Peyer's patch (tissue), 4 donors: Measurements from ENCODE around the gene ZSCAN5B. TPM values are rescaled to one million over a fixed set of nuclear protein-coding genes. Genes with fewer than 3 reads are reported as not detected.
"Not testable (repeated sequence)": the region's sequence is repeated elsewhere in the genome, so short reads cannot be mapped to it uniquely, and the experiment has no call there.

Experiments
- DNase-seq, 3 donors: peaks; one replicate each; pipeline ENCODE4 v3.0.0-alpha.2; 2017 to 2019
- H3K27ac ChIP-seq, 4 donors: fragments of 200-600 bp; sonication (generic); one replicate each; pipeline ENCODE4 v1.5.1; 2016 to 2019
- H3K27me3 ChIP-seq, 2 donors: fragments of 200-600 bp; sonication (generic); one replicate each; pipeline ENCODE4 v1.5.1; 2019
- H3K36me3 ChIP-seq, 3 donors: fragments of 200-600 bp; sonication (generic); one replicate each; pipeline ENCODE4 v1.5.1; 2016 to 2019
- H3K4me1 ChIP-seq, 4 donors: fragments of 200-600 bp; sonication (generic); one replicate each; pipeline ENCODE4 v1.5.1; 2016 to 2019
- H3K4me3 ChIP-seq, 4 donors: fragments of 200-600 bp; sonication (generic); 1 replicate in 3 of 4; 2 replicates in 1 of 4; pipeline ENCODE4 v1.5.1; 2016 to 2019; ENCODE audit warnings: mild to moderate bottlenecking in 1 of 4
- H3K9me3 ChIP-seq, 4 donors: fragments of 200-600 bp; sonication (generic); one replicate each; pipeline ENCODE4 v1.5.1; 2016 to 2019; ENCODE audit warnings: mild to moderate bottlenecking in 1 of 4
- CTCF ChIP-seq, 6 experiments: fragments of 450-650 bp in 4 of 6; fragments of 200-600 bp in 2 of 6; sonication (generic) in 1 of 6; IDR thresholded peaks; one replicate each; pipeline ENCODE4 v1.5.1; 2017 to 2019; ENCODE audit warnings: antibody characterized with exemption in 6 of 6, mild to moderate bottlenecking in 3 of 6, moderate library complexity in 1 of 6
- POLR2A ChIP-seq, 2 donors: fragments of 450-650 bp; IDR thresholded peaks; one replicate each; pipeline ENCODE4 v1.5.1; 2017; ENCODE audit warnings: antibody characterized with exemption in 2 of 2, mild to moderate bottlenecking in 2 of 2, moderate library complexity in 2 of 2
- total RNA-seq, 4 donors: library from RNA; depleted of rRNA; stranded (reverse); fragments of >200 nt; gene quantifications; one replicate each; pipeline ENCODE4 v1.1.0, GENCODE V29; 2016

ZSCAN5B gene
- not detected for total RNA-seq

- not testable (repeated sequence) for H3K27me3 ChIP-seq, H3K4me3 ChIP-seq, H3K36me3 ChIP-seq, H3K9me3 ChIP-seq, H3K27ac ChIP-seq, DNase-seq, H3K4me1 ChIP-seq
Observed at GRCh38 chr19:56197646-56198045, at the start of gene ZSCAN5B. ZSCAN5B (minus strand) TSS chr19:56197783; CDS start chr19:56193052, 4,731 bp downstream.

- not testable (repeated sequence) for H3K9me3 ChIP-seq, DNase-seq, H3K27ac ChIP-seq, H3K4me1 ChIP-seq, H3K4me3 ChIP-seq, H3K27me3 ChIP-seq, H3K36me3 ChIP-seq
Observed at GRCh38 chr19:56245764-56246163, 48.2 kb upstream of the ZSCAN5B start.

GRCh38 chr19:56245121-56245740 is 47.6 kb upstream of the ZSCAN5B start:
- TF ChIP-seq POLR2A (IDR thresholded peaks at IDR 0.05) (no peak), CTCF (IDR thresholded peaks at IDR 0.05) (no peak)

GRCh38 chr19:56223481-56223880 is 25.9 kb upstream of the ZSCAN5B start:
- Histone ChIP-seq H3K4me1 (no peaks in the 10 kb centered on the region), H3K27me3 (no peaks in the 10 kb centered on the region), H3K36me3 (no peaks in the 10 kb centered on the region), H3K9me3 (no peaks in the 10 kb centered on the region), H3K4me3 (no peak overlapping the region), H3K27ac (no peak overlapping the region)
- no peak for DNase-seq
- TF ChIP-seq CTCF (IDR thresholded peaks at IDR 0.05), result no peak
- TF ChIP-seq POLR2A (IDR thresholded peaks at IDR 0.05), result no peak

More at GRCh38 chr19:56245121-56245740, 47.6 kb upstream of the ZSCAN5B start:
- H3K36me3 ChIP-seq, result no peaks in the 10 kb centered on the region
- no peaks in the 10 kb centered on the region for H3K4me1 ChIP-seq
- H3K4me3 ChIP-seq, result no peak overlapping the region
- H3K27ac ChIP-seq, result no peak overlapping the region
- no peak for DNase-seq
- H3K27me3 ChIP-seq, result no peaks in the 10 kb centered on the region
- H3K9me3 ChIP-seq, result no peaks in the 10 kb centered on the region

- H3K4me1 ChIP-seq, result no peaks in the 10 kb centered on the region
- no peak for DNase-seq
- TF ChIP-seq POLR2A (IDR thresholded peaks at IDR 0.05) (no peak), CTCF (IDR thresholded peaks at IDR 0.05) (no peak)
- no peak overlapping the region for H3K4me3 ChIP-seq
- no peaks in the 10 kb centered on the region for H3K27me3 ChIP-seq
- no peaks in the 10 kb centered on the region for H3K36me3 ChIP-seq
- no peak overlapping the region for H3K27ac ChIP-seq
- no peaks in the 10 kb centered on the region for H3K9me3 ChIP-seq
Observed at GRCh38 chr19:56222901-56223300, 25.3 kb upstream of the ZSCAN5B start.

GRCh38 chr19:56221851-56222250 is 24.3 kb upstream of the ZSCAN5B start:
- H3K36me3 ChIP-seq, result no peaks in the 10 kb centered on the region
- H3K4me1 ChIP-seq, result peaks cover 0 to 8% (median 3%) of the 10 kb centered on the region in 4 donors
- no peaks in the 10 kb centered on the region for H3K27me3 ChIP-seq
- no peak overlapping the region for H3K27ac ChIP-seq
- H3K4me3 ChIP-seq, result no peak overlapping the region
- TF ChIP-seq CTCF (IDR thresholded peaks at IDR 0.05) (no peak), POLR2A (IDR thresholded peaks at IDR 0.05) (no peak)
- no peak for DNase-seq
- no peaks in the 10 kb centered on the region for H3K9me3 ChIP-seq

- not testable (repeated sequence) for H3K36me3 ChIP-seq, H3K9me3 ChIP-seq, H3K4me1 ChIP-seq, H3K27me3 ChIP-seq, H3K27ac ChIP-seq, DNase-seq, H3K4me3 ChIP-seq
Observed at GRCh38 chr19:56221442-56221841, 23.9 kb upstream of the ZSCAN5B start.
